ENCODE results near the gene GPN2.
A peak's percentile ranks its signal among the peaks of the same experiment; 100 is the strongest.
"Not testable (repeated sequence)": the region's sequence is repeated elsewhere in the genome, so short reads cannot be mapped to it uniquely, and the experiment has no call there.

GPN2 gene

DNA sequence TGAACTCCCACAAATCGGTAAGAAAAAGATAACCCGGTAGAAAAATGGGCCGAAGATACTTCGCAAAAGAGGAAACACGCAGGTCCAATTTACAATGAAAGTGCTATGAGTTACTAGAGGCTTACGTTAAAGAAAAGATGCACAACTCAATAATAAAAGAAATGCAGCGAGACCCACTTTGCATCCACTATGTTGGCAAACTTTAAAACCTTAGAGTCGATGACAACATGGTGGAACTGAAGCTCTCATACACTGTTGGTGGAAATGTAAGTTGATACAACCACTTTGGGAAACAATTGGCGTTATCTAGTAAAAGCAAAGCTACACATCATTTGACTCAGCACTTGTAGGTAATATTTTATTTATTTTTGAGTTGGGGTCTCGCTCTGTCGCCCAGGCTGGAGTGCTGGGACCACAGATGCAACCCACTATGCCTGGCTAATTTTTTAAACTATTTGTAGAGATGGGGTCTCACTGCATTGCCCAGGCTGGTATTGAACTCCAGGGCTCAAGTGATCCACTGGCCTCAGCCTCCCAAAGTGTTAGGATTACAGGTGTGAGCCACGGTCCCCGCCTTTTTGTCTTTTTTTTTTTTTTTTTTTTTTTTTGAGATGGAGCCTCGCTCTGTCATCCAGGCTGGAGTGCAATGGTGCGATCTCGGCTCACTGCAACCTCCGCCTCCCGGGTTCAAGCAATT lies 10.9 kb upstream of the GPN2 start:
- no peak for DNase-seq (ENCODE audit: low spot score)

DNA sequence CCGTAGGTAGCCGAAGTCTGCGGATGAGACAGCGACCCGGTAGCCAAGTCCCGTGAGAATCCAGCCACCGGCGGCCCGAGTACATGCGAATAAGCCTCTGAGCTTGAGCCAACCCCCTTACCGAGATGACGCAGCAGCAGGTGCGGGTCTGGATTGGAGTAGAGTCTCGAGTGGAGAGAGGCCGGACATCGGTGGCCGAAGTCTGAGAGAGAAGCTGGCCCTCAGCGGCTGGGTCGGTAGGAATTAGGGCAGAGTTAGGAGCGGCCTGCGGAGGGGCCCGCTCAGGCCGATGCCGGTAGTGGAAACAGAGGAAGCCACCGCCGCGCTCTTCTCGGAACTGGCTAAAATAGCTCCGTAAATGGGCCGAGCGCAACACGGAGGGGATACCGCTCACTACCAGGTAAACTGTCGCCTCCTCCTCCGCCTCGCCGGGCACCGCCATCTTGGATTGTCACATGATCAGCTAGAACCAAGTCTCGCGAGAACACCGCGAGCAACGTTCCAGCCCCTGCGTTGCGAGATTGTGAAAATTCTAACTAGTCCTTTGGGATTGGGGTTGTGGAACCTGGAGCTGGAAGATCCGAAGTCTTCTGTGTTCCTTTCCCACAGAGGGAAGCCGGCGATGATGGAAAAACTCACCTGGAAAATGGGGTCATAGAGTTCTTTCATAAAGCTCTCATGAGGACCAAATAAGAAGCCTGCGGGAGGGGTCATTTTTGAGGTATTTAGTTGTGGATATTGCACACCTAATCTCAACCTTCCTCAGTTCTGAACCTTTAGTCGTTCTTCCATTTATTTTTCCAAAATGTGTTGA lies 10.1 kb upstream of the GPN2 start, which contains the start of gene GPATCH3:
TSS of gene GPATCH3 (minus strand) at position 467 of the 814 bp plus-strand sequence. CDS start at position 442, 25 bp downstream.
- peak; percentile 93 for DNase-seq (ENCODE audit: low spot score)

DNA sequence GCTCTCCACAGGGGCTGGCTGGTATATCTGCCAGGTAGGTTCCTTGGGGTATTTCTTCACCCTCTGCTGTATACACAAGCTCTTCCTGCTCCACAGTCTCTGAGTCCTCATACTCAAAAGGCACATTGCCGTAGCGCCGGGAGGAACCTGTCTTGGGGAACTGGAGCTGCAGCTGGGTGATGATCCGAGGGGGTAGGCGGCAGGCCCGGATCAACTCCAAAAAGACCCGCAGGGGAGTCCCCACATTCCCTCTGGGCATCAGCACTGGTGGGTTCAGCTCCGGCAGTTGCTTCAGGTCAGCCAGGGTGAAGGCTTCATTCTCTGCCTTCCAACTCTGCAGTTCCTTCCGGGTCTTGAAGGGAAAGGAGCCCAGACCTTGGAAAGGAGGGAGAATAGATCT lies 7.3 kb upstream of the GPN2 start:
- no peak for DNase-seq (ENCODE audit: low spot score)

DNA sequence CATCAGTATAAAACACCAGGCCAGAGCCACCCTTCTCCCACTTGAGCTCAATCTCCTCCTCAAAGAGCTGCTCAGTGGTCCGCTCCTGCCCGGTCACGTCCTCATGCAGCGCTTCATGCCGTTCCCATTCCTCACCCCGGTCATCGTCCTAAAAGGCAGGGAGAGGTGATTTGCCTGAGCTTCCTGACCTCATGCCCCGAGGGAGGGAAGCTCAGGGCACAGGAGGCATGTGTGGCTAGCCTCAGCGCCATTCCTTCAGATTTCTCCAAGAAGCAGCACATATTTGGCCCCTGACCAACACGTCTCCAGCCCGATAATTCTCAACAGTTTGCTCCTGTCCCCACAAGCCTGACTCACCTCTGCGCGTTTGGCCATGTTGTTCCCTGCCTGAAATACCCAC lies 4.2 kb upstream of the GPN2 start:
- no peak for DNase-seq (ENCODE audit: low spot score)

DNA sequence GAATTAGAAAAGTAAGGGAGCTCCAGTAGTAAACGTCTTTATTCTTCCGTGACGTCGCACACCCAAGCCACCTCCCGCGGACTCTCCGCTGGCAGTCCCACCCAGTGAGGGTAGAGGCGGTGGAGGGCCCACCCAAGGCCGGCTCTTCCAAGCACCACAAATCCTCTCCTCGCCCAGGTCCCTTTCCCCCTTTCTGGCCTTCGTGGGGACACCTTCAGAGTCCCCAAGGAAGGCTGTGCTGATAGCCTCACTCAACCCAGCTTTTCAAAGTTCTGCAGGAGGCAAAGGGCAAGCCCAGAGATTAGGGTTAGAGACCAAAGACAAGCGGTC lies 349 bp upstream of the GPN2 start:
- DNase-seq (ENCODE audit: low spot score) = no peak

DNA sequence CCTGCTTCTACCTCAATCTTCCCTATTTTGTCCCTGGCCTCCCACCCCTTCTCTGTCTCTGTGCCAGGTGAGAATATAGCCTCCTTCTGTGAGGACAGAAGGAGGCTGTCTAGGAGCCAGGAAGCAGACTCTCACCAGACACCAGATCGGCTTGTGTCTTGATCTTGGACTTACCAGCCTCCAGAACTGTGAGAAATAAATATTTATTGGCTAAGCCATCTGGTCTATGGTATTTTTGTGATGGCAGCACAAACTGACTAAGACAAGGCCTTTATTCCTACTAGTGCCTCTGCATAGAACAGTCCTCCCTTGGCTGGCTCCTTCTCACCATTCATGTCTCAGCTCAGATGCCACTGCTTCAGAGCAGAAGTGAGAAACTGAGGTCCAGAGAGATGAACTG lies 1.9 kb downstream of the GPN2 start:
- no peak for DNase-seq (ENCODE audit: low spot score)

DNA sequence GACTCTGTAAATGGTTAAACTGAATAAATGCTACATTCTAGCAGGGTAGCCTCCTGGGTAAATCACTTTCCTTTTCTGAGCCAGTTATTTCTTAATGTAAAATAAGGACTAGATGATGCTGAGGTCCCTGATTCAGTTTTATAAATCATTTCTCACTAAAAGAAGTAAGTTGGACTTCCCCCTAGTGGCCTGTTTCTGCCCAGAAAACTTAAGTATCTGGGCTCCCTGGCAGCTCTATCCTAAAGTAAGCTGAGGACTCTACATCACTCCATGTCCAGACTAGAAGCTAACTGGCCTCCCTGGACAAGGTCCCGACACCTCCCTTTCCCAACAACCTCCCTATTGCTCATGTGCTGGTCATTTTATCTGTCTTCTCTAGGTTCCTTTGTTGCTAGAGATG lies 3.0 kb downstream of the GPN2 start:
- peak; percentile 45 for DNase-seq (ENCODE audit: low spot score)

DNA sequence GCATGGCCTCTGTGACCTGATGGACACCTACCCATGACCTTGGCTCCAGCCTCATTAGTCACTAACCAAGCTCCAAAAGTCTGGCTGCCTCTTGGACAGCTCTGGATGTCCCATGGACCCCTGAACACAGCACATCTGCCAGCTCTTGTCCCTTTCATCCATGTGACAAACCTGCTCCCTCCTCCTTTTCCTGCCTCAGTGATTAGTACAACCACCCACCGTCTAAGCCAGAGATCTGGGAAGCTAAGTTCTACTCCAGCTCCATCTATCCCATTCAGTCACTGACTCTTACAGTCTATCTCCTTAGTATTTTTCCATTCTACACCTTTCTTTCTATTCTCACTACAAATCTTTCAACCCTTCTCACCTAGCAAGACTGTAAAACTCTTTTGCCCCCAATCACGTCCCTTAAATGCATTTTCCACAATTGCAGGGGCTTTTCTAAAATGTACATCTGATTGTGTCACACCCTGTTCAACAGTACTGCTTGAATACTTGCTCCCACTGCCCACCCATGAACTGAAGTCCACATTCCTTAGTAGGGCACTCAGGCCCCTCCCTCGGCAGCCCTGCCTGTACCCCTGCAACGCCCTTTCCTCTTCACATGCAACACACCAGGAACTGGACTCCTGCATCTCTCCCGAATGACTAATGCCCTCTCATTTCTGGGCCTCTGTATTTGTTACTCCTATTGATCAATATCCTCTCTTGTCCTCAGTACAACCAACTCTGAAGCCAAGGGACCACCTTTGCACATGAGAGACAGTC lies 7.2 kb downstream of the GPN2 start:
- no peak for DNase-seq (ENCODE audit: low spot score)

DNA sequence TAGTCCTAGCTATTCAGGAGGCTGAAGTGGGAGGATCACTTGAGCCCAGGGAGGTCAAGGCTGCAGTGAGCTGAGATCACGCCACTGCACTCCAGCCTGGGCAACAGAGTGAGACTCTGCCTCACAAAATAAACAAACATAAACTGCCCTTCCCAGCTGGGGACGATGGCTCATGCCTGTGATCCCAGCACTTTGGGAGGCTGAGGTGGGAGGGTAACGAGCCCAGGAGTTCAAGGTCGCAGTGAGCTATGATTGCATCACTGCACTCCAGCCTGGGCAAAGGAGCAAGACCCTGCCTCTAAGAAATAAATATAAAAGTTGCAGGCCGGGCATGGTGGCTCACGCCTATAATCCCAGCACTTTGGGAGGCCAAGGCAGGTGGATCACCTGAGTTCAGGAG lies 8.5 kb downstream of the GPN2 start:
- DNase-seq (ENCODE audit: low spot score) = not testable (repeated sequence)

DNA sequence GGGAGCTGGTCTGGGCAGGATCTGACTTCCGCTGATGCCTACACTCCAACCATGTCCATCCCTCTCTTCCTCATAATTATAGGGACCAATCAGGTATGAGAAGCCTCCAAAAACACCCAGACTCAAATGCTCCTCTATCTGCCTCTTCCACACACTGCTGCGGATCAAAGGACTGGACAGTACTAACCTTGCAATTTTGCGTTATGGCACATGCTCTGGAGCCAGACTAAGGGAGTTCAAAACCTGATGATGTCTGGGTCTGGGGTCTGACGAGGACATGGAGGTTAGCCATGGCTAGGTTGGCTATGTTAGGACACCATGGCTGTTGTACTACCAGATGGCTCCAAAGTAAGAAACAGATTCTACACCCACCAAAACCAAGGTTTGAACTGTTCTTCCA lies 10.3 kb downstream of the GPN2 start:
- DNase-seq (ENCODE audit: low spot score) = no peak

DNA sequence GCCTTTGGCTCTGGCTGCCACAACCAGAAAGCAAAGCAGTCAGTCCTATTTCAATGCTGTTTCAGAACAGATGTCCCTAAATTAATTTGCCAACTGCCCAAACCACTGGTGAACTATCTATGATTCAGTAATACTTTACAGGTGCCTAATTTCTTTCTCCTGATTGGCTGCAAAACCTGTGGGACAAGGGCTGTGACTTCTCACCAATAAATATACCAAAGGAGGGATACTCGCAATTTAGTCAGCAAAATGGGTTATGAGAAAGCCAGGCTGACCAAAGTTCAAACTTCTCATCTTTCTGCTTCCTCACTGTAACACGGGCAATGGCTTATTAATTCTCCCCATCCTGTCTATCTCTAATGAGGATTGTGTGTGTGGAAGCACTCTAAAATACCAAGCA lies 12.8 kb downstream of the GPN2 start:
- DNase-seq (ENCODE audit: low spot score) = no peak

DNA sequence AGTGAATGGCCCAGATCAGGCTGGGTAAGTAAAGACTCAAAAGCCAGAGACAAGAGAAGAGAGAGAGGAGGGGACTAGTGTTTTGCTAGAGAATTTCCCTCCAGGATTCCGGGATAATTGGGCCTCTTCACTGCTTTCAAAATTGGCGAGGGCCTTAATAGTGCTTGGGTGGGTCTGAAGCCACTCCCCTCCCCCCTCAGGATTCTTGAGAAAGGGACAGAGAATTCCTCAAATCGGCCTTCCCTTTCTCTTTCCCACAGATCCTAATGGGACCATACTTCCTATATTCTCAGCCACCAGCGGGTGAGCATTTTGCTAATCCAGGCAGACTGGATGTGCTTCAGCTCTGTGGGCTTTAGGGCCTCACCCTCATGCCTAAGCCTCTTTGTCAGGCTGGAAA lies 15.2 kb downstream of the GPN2 start:
- no peak for DNase-seq (ENCODE audit: low spot score)

DNA sequence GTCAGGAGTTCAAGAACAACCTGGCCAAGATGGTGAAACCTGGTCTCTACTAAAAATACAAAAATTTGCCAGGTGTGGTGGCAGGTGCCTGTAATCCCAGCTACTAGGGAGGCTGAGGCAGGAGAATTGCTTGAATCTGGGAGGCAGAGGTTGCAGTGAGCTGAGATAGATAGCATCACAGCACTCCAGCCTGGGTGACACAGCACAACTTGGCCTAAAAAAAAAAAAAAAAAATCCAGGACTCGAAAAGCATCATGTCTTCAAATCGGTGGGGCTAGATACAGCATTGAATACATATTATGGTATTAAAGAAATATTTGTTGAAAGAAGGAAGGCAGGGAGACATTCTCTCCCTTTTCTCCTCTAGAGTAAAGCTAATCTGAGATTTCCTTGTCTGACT lies 17.0 kb downstream of the GPN2 start:
- not testable (repeated sequence) for DNase-seq (ENCODE audit: low spot score)

DNA sequence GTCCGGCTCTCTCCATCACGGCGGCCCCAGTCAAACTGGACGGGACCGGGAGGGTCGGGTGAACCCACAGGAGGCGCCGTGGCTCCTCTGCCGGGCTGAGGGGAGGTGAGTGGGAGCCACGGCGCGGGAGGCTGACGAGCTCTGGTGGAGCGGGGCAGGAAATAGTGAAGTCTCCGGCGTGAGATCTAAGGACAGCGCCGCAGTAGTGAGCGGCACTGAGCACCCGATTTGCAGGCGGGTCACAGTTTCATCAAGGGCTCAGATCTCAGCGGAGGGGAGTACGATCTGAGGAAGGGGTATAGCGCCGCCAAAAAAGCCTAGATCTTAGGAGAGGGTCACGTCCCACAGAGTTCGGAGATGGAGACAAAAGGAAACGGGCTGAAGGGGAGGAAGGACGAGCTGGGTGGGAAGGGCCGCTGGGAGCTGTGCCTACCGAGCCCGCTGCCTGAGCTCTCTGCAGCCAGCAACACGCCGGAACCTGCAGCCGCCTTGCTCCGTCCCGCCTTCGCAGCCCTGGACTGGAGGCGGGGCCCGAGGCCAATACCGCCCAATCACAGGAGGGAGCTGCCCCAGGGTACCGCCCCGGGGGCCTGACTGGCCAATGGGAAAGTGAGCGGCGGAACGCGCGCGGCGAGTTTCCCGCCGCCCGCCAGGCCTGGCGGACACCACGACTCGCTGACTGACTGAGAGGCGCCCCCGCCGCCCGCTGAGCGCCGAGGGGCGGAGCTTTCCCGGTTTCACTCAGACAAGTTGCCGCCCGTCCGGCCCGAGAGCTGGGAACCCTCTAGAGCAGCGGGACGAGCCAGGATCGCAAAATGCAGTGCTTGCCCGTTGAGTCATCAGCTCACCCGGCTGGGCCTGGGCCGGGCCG lies 25.2 kb downstream of the GPN2 start:
- peak; percentile 98 for DNase-seq (ENCODE audit: low spot score)

DNA sequence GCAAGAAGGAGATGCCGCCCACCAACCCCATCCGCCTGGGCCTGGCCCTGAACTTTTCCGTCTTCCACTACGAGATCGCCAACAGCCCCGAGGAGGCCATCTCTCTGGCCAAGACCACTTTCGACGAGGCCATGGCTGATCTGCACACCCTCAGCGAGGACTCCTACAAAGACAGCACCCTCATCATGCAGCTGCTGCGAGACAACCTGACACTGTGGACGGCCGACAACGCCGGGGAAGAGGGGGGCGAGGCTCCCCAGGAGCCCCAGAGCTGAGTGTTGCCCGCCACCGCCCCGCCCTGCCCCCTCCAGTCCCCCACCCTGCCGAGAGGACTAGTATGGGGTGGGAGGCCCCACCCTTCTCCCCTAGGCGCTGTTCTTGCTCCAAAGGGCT lies 26.4 kb downstream of the GPN2 start:
- no peak for DNase-seq (ENCODE audit: low spot score)

DNA sequence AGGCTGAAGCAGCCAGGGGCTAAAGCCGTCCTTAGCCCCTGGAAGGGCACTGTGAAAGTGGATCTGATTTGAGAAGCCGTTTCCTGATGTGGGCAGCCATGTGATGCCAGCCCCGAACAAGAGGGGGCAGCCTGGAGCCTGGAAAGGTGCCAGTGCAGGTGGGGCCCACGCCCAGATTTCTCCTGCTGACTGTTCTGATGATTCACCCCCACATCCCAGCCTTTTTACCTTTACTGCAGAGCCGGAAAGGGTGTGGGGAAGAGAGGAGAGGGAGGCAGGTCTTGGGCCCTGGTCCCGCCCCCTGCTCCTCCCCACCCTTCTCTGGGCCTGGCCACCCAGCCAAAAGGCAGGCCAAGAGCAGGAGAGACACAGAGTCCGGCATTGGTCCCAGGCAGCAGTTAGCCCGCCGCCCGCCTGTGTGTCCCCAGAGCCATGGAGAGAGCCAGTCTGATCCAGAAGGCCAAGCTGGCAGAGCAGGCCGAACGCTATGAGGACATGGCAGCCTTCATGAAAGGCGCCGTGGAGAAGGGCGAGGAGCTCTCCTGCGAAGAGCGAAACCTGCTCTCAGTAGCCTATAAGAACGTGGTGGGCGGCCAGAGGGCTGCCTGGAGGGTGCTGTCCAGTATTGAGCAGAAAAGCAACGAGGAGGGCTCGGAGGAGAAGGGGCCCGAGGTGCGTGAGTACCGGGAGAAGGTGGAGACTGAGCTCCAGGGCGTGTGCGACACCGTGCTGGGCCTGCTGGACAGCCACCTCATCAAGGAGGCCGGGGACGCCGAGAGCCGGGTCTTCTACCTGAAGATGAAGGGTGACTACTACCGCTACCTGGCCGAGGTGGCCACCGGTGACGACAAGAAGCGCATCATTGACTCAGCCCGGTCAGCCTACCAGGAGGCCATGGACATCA lies 27.1 kb downstream of the GPN2 start, which contains the start of gene SFN:
TSS of gene SFN (plus strand) at position 369 of the 904 bp plus-strand sequence. CDS start at position 433, 64 bp downstream.
- no peak for DNase-seq (ENCODE audit: low spot score)

DNA sequence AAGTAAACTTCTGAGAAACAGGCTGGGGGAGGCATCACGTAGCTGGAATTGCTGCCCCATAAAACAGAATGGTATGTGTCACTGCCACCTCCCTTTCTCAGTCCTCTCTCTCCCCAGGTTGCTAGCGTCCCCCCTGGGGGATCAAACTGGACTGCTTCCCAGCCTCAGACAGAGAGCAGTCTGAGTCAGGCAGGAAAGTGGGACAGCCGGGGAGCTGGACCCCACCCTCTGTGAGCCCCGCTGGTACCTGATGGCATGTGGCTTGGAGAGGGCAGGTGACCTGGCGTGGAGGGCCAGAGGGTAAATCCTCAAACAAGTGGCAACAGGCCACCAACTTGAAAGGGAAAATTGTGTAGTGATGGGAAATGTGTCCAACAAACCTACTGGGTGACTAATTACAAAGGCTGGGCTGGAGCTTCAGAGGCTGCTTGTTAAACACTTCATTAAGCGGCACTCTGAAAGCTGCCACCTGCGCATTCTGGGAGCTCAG lies 28.1 kb downstream of the GPN2 start:
- no peak for DNase-seq (ENCODE audit: low spot score)

DNA sequence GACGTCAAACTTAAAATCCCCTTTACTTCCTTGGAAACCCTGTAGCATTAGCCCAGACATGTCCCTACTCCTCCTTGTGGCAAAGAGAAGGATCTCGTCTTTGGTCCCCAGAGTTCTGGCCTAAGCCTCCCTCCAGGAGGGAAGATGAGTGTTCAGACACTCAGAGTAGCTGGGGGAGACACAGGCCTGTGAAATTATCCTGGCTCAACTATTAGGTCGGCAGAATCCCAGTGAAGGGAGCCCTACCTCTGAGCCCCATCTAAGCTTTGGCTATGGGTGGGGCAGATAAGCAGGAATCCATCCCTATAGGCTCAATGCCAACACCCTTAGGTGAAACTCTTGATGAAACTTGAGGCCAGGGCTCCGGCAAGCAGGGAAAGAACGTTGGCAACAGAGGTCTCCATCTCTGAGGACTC lies 28.8 kb downstream of the GPN2 start:
- DNase-seq (ENCODE audit: low spot score) = peak; percentile 72

DNA sequence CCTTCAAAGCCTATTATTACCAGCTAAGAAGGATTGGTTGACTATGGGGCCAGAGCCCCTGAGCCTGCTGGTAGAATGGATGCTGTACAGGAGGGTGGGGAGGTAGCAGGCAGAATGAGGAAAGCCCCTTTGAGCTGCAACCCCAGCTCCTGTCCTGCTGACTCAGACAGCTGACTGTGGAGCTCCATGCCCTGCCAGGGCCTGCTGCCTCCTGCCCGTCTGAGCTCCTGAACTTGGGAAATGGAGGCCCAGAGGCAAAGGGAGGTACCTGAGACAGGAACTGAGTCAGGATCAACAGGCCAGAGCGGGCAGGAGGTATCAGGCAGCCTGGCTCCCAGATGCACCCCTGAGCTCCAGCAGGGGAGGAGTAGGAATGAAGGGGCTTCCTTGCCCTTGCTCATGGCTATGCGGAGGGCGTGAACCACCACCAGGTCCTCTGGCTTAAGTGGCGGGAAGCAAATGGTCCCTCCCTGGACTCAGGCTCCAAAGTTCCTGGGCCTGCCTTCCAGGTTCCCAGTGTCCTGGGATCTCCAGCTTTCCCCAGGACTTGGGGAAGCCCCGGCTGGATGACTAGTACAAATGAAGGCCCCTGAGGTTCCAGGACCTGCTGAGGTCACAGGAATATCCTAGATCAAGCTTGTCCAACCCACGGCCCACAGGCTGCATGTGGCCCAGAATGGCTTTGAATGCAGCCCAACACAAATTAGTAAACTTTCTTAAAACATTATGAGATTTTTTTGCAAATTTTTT lies 31.0 kb downstream of the GPN2 start:
- no peak for DNase-seq (ENCODE audit: low spot score)

DNA sequence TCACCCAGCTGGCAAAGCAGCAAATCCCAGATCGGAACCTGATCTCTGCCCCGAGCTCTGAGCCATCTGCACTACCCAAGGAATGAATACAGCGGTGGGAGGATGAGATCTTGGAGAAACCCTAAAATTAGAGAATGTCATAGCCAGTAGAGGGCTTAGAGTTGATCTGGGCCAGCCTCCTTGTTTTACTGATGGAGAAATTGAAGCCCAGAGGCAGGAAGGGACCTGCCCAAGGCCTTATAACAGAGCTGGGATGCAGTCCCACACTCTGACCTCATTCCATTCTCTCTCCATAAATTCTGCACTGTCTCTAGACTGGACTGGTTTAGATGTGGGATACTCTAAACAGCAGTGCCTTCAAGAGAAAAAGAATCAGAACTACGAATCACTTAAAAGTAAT lies 31.9 kb downstream of the GPN2 start:
- no peak for DNase-seq (ENCODE audit: low spot score)
